ENCODE results near the gene VAV2. TPM values are rescaled to one million over a fixed set of nuclear protein-coding genes. Genes with fewer than 3 reads are reported as not detected.
"Not testable (repeated sequence)": the region's sequence is repeated elsewhere in the genome, so short reads cannot be mapped to it uniquely, and the experiment has no call there.

The VAV2 gene
- total RNA-seq, 1 experiment from 2014 or later = 9.7 TPM

DNA sequence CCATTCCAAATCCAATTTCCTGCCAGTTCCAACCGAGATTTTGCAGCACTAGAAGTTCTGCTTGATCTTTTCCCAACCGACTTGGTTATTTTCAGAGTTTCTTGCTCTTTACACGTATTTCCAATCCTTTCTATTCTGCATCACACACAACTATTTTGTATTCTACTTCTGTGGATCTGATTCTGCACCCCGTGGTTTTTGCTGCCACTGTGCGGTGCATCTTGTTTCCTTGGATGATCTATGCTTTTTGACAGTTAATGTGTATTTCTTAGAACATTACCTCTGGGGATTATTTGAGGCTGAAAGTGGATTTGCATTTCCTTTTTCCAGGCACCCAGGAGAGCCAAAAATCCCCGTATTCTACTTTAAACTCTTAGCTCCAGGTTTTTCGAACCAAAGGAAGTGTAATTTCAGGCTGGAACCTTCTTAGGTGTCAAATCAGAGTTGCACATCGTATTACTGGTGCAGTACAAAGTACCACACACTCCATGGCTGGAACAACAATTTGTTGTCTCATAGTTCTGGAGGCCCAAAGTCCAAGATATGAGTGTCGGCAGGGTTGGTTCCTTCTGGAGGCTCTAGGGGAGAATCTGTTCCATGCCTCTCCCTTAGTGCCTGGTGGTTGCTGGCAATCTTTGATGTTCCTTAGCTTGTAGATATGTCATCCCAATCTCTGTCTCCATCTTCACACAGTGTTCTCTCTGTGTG lies 239.2 kb downstream of the VAV2 start:
- DNase-seq = no peak
- TF ChIP-seq EZH2 (IDR thresholded peaks at IDR 0.05; ENCODE audit: low read length, unreplicated experiment) (no peak), EZH2phosphoT487 (IDR thresholded peaks at IDR 0.05; ENCODE audit: borderline replicate concordance, low read length) (no peak)
- TF ChIP-seq, protein P1, sequence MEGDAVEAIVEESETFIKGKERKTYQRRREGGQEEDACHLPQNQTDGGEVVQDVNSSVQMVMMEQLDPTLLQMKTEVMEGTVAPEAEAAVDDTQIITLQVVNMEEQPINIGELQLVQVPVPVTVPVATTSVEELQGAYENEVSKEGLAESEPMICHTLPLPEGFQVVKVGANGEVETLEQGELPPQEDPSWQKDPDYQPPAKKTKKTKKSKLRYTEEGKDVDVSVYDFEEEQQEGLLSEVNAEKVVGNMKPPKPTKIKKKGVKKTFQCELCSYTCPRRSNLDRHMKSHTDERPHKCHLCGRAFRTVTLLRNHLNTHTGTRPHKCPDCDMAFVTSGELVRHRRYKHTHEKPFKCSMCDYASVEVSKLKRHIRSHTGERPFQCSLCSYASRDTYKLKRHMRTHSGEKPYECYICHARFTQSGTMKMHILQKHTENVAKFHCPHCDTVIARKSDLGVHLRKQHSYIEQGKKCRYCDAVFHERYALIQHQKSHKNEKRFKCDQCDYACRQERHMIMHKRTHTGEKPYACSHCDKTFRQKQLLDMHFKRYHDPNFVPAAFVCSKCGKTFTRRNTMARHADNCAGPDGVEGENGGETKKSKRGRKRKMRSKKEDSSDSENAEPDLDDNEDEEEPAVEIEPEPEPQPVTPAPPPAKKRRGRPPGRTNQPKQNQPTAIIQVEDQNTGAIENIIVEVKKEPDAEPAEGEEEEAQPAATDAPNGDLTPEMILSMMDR (conservative IDR thresholded peaks at IDR 0.05; ENCODE audit: low read depth, low read length) = no peak
- no peak for ATAC-seq
- Histone ChIP-seq H3K9ac (ENCODE audit: low read length) (no peak overlapping the region), H3K9me2 (replicated peaks; ENCODE audit: low read length) (no peaks in the 10 kb centered on the region), H3K4me2 (ENCODE audit: low read length) (no peak overlapping the region), H4K20me1 (ENCODE audit: low read length) (no peaks in the 10 kb centered on the region), H3K9me3 (ENCODE audit: low read length) (no peaks in the 10 kb centered on the region), H3K27me3 (ENCODE audit: low read length) (no peaks in the 10 kb centered on the region), H3K4me3 (ENCODE audit: low read length) (no peak overlapping the region), H3K79me2 (ENCODE audit: low read length) (no peaks in the 10 kb centered on the region), H3K36me3 (ENCODE audit: low read depth, low read length) (no peaks in the 10 kb centered on the region), H2AFZ (ENCODE audit: low read length) (no peak overlapping the region), H3K4me1 (ENCODE audit: insufficient read depth, low read length) (no peaks in the 10 kb centered on the region), H3K27ac (ENCODE audit: low read length) (no peak overlapping the region), H3F3A (ENCODE audit: low read length, unreplicated experiment) (no peaks in the 10 kb centered on the region)
- intact Hi-C loops (cut with micrococcal nuclease) = no loop called here
- ChIA-PET CTCF (no interaction called here), POLR2A (ENCODE audit: unreplicated experiment) (no interaction called here)
- no TSS peak for BruUV-seq (replicated peaks)

DNA sequence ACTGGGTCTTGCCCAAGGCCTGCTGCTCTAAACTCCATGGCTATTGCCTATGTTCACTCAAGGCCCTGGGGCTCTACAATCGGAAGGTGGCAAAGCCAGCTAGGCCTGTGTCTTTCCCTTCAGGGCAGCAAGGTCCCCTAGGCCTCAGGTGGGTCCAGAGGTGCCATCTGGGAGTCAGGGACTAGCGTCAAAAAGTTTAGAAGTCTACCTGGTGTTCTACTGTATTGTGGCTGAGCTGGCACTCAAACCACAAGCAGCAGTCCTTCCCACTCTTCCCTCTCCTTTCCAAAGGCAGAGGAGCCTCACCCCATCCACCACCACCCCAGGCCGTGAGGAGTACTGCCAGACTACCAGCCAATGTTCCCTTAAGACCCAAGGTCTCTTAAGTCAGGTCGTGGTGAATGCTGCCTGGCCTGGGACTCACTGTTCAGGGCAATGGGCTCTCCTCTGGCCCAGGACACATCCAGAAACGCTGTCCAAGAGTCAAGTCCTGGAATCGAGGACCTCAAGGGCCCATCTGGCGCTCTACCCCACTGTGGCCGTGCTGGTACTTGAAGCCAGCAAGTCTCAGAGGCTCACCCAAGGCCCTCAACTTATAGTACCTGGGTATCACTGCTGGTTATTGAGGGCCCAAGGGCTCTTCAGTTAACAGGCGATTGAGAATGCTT lies 241.0 kb downstream of the VAV2 start:
- Histone ChIP-seq H3K9ac (ENCODE audit: low read length) (no peak overlapping the region), H3K27ac (ENCODE audit: low read length) (no peak overlapping the region), H3K79me2 (ENCODE audit: low read length) (no peaks in the 10 kb centered on the region), H3F3A (ENCODE audit: low read length, unreplicated experiment) (no peaks in the 10 kb centered on the region), H3K36me3 (ENCODE audit: low read depth, low read length) (no peaks in the 10 kb centered on the region), H2AFZ (ENCODE audit: low read length) (no peak overlapping the region), H4K20me1 (ENCODE audit: low read length) (no peaks in the 10 kb centered on the region), H3K4me3 (ENCODE audit: low read length) (no peak overlapping the region), H3K27me3 (ENCODE audit: low read length) (no peaks in the 10 kb centered on the region), H3K4me1 (ENCODE audit: insufficient read depth, low read length) (no peaks in the 10 kb centered on the region), H3K9me3 (ENCODE audit: low read length) (no peaks in the 10 kb centered on the region), H3K4me2 (ENCODE audit: low read length) (no peak overlapping the region), H3K9me2 (replicated peaks; ENCODE audit: low read length) (no peaks in the 10 kb centered on the region)
- no peak for DNase-seq
- CTCF ChIA-PET = no interaction called here
- TF ChIP-seq EZH2 (IDR thresholded peaks at IDR 0.05; ENCODE audit: low read length, unreplicated experiment) = no peak
- POLR2A ChIA-PET (ENCODE audit: unreplicated experiment) = no interaction called here
- no peak for ATAC-seq
- no TSS peak for BruUV-seq (replicated peaks)
- intact Hi-C loops (cut with micrococcal nuclease) = no loop called here

DNA sequence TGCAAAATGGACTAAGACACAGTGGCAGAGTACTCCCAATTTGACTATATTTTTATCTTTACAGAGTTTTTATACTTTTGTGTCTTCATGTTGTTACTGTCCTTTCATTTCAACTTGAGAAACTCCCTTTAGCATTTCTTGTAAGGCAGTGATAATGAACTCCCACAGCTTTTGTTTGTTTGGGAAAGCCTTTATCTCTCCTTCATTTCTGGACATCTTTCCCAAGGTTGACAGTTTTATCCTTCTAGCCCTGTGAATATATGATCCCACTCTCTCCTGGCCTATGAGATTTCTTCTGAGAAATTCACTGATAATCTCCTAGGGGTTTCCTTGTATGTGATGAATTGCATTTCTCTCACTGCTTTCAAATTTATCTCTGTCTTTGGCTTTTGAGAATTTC lies 244.8 kb downstream of the VAV2 start:
- ATAC-seq = no peak
- TF ChIP-seq EZH2 (IDR thresholded peaks at IDR 0.05; ENCODE audit: low read length, unreplicated experiment) (no peak), EZH2phosphoT487 (IDR thresholded peaks at IDR 0.05; ENCODE audit: borderline replicate concordance, low read length) (no peak)
- TF ChIP-seq, protein P1 (conservative IDR thresholded peaks at IDR 0.05; ENCODE audit: low read depth, low read length) = no peak
- ChIA-PET POLR2A (ENCODE audit: unreplicated experiment) (no interaction called here), CTCF (no interaction called here)
- Histone ChIP-seq H3K9ac (ENCODE audit: low read length) (no peak overlapping the region), H3K9me2 (replicated peaks; ENCODE audit: low read length) (no peaks in the 10 kb centered on the region), H3K4me3 (ENCODE audit: low read length) (no peak overlapping the region), H3K4me1 (ENCODE audit: insufficient read depth, low read length) (no peaks in the 10 kb centered on the region), H3K4me2 (ENCODE audit: low read length) (no peak overlapping the region), H3K36me3 (ENCODE audit: low read depth, low read length) (no peaks in the 10 kb centered on the region), H3K27me3 (ENCODE audit: low read length) (no peaks in the 10 kb centered on the region), H3K27ac (ENCODE audit: low read length) (no peak overlapping the region), H3F3A (ENCODE audit: low read length, unreplicated experiment) (no peaks in the 10 kb centered on the region), H3K79me2 (ENCODE audit: low read length) (no peaks in the 10 kb centered on the region), H2AFZ (ENCODE audit: low read length) (no peak overlapping the region), H3K9me3 (ENCODE audit: low read length) (no peaks in the 10 kb centered on the region), H4K20me1 (ENCODE audit: low read length) (no peaks in the 10 kb centered on the region)
- DNase-seq = no peak
- no TSS peak for BruUV-seq (replicated peaks)
- intact Hi-C loops (cut with micrococcal nuclease) = no loop called here

DNA sequence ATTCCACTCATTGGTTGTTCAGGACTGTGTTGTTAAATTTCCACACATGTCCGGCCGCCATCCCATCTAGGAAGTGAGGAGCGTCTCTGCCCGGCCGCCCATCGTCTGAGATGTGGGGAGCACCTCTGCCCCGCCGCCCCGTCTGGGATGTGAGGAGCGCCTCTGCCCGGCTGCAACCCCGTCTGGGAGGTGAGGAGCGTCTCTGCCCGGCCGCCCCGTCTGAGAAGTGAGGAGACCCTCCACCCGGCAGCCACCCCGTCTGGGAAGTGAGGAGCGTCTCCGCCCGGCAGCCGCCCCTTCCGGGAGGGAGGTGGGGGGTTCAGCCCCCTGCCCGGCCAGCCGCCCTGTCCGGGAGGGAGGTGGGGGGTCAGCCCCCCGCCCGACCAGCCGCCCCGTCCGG lies 247.6 kb downstream of the VAV2 start:
- ATAC-seq; H3F3A ChIP-seq (ENCODE audit: low read length, unreplicated experiment); DNase-seq; H3K9ac ChIP-seq (ENCODE audit: low read length); H3K27me3 ChIP-seq (ENCODE audit: low read length); H3K4me1 ChIP-seq (ENCODE audit: insufficient read depth, low read length); H3K79me2 ChIP-seq (ENCODE audit: low read length); H3K4me3 ChIP-seq (ENCODE audit: low read length); BruUV-seq (replicated peaks); H3K27ac ChIP-seq (ENCODE audit: low read length); H3K36me3 ChIP-seq (ENCODE audit: low read depth, low read length); H3K9me2 ChIP-seq (replicated peaks; ENCODE audit: low read length); POLR2A ChIA-PET (ENCODE audit: unreplicated experiment); H4K20me1 ChIP-seq (ENCODE audit: low read length); H2AFZ ChIP-seq (ENCODE audit: low read length); H3K9me3 ChIP-seq (ENCODE audit: low read length); H3K4me2 ChIP-seq (ENCODE audit: low read length); intact Hi-C loops (cut with micrococcal nuclease); CTCF ChIA-PET: not testable (repeated sequence)
